NCI-H524 treated with DMSO at 0.1 percent for 48 hours (cell line): ENCODE data around the gene KLK7.

Experiments
- DNase-seq: peaks from one replicate; lab custom pipeline; 2025; lab: John Stamatoyannopoulos, UW

The KLK7 gene

DNA sequence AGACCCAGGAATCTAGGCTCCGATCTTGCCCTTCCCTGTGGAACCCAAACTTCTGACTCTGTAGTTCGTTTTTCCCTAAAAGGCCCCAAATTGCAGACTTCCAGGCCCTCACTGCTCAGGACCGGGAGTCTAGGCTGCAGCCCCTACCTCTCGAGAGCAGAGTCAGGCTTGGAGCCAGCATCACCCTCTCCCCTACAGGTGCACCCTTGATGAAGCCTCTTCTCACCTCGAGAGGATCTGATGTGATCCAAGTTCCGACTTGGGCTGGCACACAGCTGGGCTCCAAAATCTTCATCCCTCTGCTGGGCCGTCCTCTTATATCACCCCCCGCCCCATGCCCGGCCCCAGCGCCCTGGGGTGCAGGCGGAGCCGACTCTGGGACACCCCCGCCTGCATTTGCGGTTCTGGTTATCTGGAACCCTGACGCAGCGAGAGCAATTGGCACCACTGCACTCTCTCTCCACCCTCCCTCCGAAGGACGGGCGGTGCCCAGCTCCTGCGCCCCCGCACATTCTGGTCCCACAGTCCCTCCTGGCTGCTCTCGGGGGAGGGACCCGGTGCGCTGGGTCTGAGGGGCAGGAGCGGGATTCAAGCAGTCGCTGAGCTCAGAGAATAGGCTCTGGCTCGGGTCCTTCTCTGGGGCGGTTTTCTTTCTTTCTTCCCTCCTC is at the start of gene KLK7:
TSS of gene KLK7 (minus strand) at position 293 of the 668 bp plus-strand sequence. CDS start 1,518 bp downstream, outside the sequence.
- no peak for DNase-seq

DNA sequence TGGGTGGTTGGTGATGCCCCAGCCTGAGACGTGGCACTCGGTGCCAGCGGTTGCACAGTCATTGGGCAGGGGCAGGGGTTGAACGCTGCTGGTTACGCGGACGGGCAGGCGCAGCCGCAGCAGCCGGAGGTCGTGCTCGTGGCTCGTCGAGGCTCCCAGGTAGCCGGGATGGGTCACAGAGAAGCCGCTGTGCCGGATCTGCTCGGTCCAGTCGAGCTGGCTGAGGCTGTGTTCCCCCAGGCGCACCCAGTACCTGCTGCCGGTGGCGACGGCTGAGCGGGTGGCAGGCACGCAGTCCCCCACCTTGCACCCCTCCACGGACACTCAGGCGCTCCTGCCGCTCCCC is 48.1 kb upstream of the KLK7 start:
- DNase-seq, result no peak

- no peak for DNase-seq
Measured at GRCh38 chr19:51031220-51031879, 47.6 kb upstream of the KLK7 start.

GRCh38 chr19:51030631-51031030 is 46.9 kb upstream of the KLK7 start:
- no peak for DNase-seq

DNA sequence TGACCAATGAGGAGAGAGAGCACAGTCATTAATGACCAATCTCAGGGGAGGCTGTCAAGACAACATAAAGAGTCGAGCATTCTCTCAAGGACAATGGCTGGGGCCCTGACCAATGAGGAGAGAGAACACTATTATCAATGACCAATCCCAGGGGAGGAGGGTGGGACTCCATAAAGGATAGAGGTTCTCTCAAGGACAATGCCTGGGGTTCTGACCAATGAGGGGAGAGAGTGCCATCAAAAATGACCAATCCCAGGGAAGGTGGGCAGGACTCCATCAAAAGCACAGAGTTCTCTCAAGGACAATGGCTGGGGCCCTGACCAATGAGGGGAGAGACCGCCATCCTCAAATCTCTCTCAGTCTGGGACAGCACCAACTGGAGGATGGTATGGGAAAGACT is 46.0 kb upstream of the KLK7 start:
- DNase-seq, result no peak

- DNase-seq, result no peak
Measured at GRCh38 chr19:51027873-51028272, 44.2 kb upstream of the KLK7 start.

GRCh38 chr19:51027126-51027806 is 43.5 kb upstream of the KLK7 start:
- DNase-seq, result no peak

DNA sequence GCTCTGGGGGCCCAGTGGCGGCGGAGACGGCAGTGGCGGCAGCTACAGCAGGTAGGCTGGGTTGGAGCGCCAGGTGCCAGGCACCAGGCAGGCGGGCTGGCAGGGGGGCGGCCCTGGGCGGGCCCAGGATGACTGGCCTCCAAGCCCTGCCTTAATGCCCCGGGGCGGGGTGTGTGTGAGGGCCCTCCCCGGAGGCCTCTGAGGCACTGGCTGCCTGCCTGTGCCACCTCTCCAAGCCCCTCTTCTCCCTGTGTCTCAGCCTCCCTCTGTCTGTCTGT is 42.8 kb upstream of the KLK7 start, which contains the start of gene KLK11:
TSS of gene KLK11 (minus strand) at position 63 of the 278 bp plus-strand sequence. CDS start 985 bp downstream, outside the sequence.
- DNase-seq, result no peak

DNA sequence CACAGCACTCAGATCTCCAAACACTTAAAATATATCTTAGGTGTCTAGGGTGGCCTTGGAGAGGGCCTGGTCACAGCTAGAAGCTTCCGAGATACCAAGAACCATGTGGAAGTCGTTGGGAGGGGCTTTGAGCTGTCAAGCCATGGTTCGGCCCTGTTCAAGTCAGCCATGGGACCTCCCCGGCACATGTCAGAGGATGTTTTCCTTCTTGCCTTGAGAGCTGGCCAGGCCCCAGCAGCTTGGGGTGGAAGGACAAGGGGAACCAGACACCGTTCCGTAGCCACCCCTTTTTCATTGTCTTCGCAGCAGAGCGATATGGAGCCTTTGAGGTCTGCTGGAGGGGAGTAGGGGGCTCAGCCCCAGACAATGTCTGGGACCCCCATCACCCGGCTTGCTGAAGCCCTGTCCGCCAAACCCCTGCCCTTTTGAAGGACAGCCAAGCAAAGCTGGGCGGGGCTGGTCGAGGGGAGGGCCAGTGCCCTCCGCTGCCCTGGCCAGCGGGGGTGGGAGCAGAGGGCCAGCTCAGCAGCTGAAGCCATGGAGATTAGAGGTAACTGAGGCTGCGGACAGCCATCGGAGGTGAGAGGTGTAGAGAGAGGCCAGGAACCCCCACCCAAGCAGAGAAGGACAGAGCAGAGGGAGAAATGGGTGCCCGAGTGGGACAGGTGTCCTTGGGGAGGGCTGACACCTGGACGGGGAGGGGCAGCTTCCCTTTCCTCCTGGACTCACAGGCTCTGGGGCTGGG is 42.3 kb upstream of the KLK7 start:
- no peak for DNase-seq

DNA sequence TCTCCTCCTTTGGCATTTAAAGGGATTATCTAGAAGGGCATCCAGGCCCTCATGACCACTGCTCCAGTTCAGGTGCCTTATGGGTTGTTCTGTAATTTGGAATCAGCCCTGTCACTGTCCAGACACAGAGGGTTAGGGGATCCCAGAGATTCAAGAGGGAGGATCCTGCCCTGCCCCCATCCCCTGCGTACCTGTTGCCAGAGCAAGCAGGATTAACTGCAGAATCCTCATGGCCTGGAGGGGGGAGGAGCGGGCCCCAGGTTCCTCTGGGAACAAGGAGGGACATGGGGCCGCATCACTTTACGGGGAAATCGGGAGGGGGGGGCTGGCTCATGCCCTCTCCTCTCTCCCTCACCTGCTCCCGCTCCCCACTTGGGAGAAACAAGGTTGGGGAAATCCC is 41.7 kb upstream of the KLK7 start:
- no peak for DNase-seq

DNA sequence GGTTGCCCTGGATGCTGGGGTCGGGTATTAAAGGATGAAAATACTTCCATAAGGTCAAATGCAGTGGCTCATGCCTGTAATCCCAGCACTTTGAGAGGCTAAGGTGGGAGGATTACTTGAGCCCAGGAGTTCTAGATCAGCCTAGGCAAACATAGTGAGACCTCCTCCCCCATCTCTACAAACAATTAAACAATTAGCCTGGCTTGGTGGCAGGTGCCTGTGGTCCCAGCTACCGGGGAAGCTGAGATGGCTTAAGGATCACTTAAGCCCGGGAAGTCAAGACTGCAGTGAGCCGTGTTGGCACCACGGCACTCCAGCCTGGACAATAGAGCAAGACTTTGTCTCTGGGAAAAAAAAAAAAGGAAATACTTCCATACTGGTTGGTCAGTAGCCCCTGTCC is 41.2 kb upstream of the KLK7 start:
- no peak for DNase-seq

- DNase-seq, result no peak
Measured at GRCh38 chr19:51023946-51024345, 40.2 kb upstream of the KLK7 start.

- DNase-seq, result no peak
Measured at GRCh38 chr19:51022526-51022925, 38.8 kb upstream of the KLK7 start.

DNA sequence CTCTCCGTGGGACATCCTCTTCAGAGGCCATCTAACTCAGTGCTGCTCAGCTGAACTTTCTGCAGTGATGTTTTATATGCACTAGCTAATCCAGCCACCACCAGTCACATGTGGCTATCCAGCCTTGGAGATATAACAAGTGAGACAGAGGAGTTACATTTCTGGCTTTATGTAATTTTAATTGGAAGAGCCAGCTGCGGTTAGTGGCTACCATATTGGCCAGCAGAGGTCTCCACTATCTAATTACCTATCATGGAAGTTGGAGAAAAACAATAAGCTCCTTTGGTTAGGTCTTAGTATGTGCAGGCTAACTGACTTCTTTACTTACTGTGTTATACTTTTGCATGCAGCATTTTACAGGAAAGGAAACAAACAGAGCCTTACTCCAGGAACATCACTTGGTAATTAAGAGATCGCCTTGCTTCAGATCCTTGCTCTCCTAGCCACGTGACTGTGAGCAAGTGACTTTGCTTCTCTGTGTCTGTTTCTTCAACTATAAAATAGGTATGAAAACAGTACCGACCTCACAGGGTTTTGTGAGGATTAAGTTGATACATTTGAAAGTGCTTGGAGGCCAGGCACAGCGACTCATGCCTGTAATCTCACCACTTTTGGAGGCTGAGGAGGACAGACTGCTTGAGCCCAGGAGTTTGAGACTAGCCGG is 37.4 kb upstream of the KLK7 start:
- no peak for DNase-seq

GRCh38 chr19:51019544-51019925 is 35.8 kb upstream of the KLK7 start, which contains the start of gene KLK10:
KLK10 (minus strand) TSS chr19:51019709; CDS start chr19:51019130, 579 bp downstream.
- no peak for DNase-seq

DNA sequence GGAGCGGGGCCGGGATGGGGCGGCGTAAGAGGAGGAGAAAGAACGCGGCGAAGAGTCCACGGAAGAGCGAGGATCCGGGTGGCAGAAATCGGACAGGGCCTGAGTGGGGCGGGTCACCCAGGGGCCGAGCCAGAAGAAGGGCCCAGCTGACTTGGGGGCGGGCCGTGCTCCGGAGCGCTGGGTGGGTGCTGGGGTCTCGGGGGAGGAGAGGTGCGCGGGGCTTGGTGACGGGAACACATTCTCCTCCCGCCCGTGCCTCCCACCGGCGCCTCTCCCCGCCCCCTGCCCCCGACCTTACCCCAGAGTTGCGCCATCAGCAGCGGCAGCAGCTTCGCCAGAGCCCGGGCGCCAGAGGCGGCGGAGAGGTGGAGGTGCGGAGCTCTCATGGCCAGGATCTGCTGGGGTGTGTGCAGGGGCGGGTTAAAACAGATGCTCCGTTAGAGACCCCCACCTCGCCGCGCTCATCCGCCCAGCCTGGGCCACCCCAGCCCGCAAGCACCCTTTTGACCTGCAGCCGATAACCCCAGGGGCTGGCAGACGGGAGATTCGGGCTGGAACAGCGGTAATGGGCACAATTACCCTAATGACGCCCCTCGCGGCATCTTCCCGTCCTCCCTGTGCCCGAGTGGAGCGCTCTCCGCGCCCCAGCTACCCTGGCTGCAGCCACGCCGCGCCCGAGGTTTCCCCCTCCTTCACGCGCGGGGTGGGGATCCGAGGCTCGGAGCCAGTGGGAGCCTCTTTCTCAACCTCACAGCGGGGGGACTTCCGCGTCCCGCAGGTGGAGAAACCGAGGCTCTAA is 35.2 kb upstream of the KLK7 start:
- DNase-seq, result no peak

DNA sequence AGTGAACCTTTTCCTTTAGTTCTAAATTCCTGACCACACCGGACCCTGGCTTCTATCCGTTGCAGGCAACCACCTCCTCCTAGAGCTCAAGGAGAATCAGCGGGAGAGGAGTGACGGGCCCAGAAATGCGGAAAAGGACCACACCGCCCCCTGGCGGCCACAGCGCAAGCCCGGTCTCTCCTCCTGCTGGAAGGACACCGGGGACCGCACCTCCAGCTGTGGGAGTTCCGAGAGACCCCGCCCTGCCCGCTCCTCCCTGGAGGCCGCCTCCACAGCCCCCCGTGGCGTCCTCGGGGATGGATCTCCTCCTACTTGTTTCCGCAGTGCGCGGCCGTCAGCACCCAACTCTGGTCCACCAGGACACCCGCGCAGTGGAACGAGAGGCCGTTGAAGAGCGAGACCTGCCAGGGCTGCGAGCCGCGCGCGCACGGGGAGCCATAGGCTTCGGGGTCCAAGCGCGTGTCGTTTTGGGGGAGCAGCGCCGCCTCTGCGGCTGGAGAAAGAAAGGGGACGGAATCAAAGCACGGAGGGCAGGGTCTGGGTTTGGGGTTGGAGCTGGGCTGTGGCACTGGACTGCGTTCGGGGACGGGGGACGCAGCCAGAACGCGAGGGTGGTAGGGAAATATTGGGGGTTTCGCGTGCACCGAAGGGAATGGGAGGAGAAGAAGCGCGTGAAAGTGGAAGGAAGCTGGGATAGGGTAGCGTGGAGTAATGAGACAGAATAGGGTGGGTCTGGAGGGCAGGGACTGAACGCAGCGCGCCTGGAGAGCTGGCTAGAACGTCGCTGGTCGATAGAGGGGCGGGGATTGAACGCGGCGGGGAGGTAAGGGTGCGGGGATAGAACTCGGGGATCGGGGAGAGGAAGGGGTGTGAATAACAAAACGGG is 33.3 kb upstream of the KLK7 start:
- no peak for DNase-seq

- DNase-seq, result no peak
Measured at GRCh38 chr19:51015691-51016267, 32.1 kb upstream of the KLK7 start.

GRCh38 chr19:51014242-51014641 is 30.5 kb upstream of the KLK7 start:
- no peak for DNase-seq

DNA sequence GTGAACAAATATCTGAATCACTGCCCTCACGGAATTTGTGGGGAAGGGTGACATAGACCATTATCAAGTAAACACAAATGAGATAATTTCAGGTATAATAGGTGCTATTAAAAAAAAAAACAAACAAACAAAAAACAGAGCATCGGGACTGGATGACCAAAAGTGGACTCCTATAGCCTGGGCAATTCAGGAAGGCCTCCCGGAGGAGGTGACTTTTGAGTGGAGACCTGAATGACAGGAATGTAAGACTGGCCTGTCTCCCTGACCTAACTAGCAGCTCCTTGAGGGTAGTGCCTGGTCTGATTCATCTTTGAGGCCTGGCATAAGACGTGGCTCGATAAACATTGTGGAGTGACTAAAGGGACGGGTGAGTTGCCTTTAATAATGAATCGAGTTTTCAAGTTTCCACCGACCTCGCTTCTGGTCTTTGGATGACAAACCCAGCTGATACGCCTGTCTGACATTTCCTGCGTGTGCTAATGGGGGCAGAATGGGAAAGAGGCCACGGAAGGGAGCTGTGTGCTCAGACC is 29.0 kb upstream of the KLK7 start:
- no peak for DNase-seq
